NCI-H774 (cell line): ENCODE results near the gene FAM210A.
"Not testable (repeated sequence)": the region's sequence is repeated elsewhere in the genome, so short reads cannot be mapped to it uniquely, and the experiment has no call there.

Experiments used
- DNase-seq: peaks from one replicate; lab custom pipeline; 2025; lab: John Stamatoyannopoulos, UW

FAM210A gene, protein sequence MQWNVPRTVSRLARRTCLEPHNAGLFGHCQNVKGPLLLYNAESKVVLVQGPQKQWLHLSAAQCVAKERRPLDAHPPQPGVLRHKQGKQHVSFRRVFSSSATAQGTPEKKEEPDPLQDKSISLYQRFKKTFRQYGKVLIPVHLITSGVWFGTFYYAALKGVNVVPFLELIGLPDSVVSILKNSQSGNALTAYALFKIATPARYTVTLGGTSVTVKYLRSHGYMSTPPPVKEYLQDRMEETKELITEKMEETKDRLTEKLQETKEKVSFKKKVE

DNA sequence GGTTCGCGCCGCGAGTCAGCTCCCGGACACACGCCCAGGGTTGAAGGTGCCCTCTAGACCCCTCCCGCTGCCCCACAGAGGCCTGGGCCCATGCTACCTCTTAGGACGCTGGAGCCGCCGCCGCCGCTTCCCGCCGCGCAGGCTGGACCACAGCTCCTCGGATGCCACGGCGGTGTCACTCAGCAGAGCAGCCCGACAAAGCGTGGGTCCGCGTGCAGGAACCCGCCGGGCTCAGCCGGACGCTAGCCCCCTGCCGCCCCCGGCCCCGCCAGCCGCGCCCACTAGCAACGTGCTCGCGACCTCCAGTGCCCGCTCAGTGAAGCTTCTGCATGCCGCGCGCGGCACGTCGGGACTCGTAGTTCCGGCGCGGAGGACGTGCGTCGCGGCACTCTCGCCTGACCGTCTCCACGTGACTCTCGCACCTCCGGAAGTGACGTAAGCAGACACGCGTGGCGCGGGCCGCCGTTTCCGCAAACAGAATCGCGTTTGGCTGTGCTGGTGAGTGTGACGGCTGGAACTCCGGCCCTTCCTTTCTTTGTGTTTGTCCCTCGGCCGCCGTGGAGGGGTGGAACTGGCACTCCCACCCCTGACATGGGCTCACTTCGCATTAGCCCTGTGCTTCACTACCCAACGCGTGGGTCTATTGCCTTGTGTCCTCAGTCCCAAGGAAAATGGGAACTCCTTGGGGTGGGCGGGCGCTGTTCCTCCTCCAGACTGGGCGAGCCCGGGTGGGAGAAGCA lies at the start of gene FAM210A, which contains the start of gene RNMT:
TSS of gene FAM210A (minus strand) at position 327 of the 740 bp plus-strand sequence. CDS start 44,481 bp downstream, outside the sequence.
TSS of gene RNMT (plus strand) at position 442 of the 740 bp plus-strand sequence. CDS start 4,845 bp downstream, outside the sequence.
- DNase-seq, result peak; percentile 92

DNA sequence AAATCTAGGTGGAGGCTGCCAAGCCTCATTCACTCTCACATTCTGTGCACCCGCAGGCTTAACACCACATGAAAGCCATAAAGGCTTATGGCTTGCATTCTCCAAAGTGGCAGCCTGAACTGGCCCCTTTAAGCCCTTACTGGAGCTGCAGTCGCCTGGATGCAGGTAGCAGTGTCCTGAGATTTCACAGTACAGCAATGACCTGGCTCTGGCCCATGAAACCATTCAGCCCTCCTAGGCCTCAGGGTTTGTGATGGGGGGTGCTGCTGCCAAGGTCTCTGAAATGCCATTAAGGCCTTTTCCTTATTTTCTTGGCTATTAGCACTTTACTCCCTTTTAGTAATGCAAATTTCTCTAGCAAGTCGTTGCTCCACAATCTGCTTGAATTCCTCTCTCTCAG lies 48.7 kb upstream of the FAM210A start:
- no peak for DNase-seq

DNA sequence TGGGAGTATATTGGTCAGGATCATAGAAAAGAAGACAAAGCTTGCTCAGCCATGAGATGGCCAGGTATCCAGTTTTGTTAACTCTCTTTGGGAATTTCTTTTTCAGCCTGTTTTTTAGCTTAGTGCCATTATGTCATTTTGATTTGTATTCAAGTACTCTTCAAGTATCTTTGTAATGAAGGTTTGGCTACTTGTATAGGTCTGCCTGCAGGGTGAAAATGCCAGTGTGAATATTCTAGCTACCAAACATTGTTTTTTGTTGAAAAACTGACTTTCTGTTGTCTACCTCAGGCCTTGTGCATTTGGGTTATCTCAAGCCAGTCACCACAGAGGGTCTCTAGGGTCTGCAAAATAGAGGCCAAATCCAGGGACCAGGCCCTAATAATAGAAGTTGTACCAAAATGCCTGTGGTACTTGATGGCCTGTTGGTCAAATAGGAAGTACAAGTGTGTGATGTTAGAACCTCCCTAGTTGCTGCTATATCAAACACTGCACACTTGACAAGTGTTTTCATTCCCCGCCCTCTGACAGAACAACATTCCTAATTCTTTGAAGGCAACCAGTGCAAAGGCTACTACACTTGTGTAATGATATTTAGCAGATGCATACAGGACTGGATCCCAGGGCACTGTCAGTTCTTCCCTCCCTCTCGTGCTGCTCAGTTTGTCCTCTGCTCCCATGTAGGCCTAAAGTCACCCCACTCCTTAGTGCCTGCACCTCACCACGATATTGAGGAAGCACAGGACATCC lies 36.5 kb upstream of the FAM210A start:
- no peak for DNase-seq

DNA sequence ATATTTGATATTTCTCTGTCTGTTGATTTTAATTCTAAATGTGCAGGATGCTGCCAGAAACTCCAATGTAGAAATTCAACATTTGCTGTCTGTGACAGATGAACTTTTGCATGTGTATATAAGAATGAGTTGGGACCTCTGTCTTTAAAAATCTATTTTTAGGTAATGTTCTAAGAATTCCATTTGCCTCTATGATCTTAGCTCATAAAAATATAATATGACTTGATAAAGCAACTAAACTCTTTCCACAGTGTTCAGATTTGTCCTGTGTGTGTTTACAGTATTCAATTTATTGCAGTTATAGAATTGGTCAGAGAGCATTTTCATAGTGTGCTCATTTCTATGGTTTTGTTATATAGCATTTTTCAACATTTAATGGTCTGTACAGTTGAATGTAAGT lies 33.7 kb upstream of the FAM210A start:
- no peak for DNase-seq

- DNase-seq, result no peak
Measured at GRCh38 chr18:13758622-13759021, 32.3 kb upstream of the FAM210A start.

DNA sequence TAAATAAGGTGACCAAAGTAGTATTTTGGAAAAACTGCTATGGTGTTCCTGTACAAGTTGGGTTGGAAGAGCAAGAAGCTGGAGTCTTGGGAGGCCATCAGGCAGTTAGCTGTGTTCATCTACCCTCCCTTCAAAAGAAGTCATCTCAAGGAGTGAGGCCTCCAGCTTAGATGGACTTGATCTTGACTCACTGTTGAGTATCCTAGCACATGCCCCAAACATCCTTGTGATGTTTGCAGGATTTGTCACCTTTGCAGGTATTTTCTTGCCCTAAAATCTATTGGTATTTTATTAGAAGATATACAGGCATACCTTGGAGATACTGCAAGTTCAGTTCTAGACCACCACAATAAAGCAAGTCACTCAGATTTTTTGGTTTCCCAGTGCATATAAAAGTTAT lies 30.3 kb upstream of the FAM210A start:
- DNase-seq, result no peak

DNA sequence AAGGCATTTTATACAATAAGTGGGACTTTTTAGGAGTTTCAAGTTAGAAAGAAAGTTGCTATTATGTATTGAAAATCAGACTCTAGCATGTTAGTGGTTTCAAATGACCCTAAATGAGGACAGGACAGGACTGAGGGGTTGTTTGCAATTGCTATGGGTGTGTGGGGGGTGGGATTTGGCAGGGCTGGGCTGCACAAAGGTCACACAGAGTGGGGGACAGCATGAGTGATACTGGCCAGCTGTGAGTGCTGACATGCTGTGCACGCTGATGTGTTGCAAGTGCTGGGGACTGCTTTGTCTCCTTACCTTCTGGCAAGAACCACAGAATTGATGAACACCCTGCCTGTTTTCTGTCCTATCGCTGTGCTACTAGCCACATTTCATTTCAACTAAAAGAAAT lies 29.9 kb upstream of the FAM210A start:
- DNase-seq, result no peak

DNA sequence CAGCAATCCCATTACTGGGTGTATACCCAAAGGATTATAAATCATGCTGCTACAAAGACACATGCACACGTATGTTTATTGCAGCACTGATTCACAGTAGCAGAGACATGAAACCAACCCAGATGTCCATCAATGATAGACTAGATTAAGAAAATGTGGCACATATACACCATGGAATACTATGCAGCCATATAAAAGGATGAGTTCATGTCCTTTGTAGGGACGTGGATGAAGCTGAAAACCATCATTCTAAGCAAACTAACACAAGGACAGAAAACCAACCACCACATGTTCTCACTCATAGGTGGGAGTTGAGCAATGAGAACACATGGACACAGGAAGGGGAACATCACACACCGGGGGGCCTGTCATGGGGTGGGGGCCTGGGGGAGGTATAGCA lies 25.2 kb upstream of the FAM210A start:
- DNase-seq, result not testable (repeated sequence)

GRCh38 chr18:13746633-13747032 lies 20.3 kb upstream of the FAM210A start:
- no peak for DNase-seq

DNA sequence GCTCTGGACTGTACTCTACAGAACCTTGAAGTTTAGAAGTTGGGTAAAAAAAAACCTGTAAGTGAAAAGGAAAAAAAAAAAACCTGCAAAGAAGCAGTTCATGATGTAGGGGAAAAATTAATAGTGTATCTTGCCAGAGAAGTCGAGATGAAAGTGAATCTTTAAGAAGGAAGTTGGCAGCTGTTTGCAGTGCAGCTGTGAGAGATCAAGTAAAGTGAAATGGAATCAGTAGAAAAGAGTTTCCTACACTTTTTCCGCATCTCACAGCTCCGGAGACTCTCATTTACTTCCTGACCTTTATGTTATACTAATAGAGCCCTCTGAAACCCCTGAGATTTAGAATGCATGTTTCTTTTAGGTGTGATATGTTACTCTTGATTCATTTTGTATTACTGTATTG lies 19.3 kb upstream of the FAM210A start:
- DNase-seq, result no peak

GRCh38 chr18:13735681-13736080 lies 9.3 kb upstream of the FAM210A start:
- DNase-seq, result no peak

- DNase-seq, result no peak
Measured at GRCh38 chr18:13730481-13730880, 4.1 kb upstream of the FAM210A start.

DNA sequence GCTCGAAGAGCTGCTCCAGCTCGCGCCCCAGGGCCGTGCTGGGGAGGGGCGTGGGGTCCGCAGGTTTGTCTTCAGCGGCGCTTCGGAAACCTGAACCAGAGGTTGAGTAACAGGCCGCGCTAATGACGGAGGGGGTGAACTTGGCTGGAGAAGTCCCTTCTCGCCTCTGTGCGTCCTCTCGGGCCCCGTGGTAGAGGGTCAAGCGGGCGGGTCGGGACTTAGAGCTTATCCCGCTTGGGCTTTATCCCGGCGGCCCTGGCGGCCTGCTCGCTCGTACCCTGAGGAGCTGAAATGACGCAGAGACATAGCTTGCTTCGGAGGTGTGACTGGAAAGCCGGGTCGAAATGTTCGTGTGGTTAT lies 594 bp upstream of the FAM210A start:
- no peak for DNase-seq

DNA sequence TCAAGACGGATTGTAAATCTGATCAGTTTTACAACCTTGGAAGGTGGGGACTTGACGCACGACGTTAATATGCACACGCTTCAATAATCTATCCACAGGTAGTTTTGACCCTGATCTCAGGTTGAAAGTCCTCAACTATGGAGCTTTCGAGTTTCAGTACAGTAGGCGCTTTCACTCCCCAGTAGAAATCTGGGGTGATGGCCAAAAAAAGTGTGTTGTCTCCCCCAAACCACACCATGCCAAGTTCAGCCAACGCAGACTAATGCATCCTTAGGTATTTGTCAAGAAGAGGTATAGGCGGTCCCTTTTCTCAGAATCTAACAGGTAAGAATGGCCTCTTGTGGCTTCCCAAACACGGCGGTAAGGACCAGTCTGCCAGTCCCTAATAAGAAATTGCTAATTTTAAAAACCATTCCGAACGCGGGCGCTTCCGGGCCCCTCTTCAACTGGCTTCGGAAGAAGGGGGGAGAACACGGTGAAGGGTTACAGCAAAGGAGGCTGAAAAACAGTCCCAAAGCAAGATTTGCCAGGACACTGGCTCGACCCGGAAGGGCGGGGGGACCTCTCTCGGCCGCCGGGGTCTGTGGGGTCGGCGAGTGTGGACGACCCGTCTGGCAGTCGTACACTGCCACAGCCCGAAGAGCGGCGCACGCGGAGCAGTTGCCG lies 659 bp downstream of the FAM210A start:
- DNase-seq, result no peak

GRCh38 chr18:13720847-13721246 lies 5.5 kb downstream of the FAM210A start:
- no peak for DNase-seq

- no peak for DNase-seq
Measured at GRCh38 chr18:13720123-13720522, 6.2 kb downstream of the FAM210A start.

DNA sequence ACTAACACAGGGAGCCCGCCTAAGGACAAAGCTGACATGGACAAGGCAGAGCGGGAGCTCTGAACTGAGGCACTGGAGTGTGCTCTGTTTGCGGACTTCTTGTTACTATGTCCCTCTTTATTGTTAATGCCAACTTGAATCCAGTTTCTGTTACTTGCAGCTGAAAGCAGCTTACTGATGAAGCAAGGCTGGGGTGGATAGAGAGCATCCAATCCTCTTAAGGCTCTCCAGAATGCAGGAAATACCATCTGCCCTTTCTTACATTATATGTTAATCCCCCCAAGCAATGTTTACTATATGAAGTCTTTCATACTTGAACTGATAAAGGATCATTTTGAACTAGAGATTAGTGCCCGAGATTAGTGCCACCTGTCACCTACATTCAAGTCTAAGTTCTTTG lies 9.4 kb downstream of the FAM210A start:
- DNase-seq, result no peak

DNA sequence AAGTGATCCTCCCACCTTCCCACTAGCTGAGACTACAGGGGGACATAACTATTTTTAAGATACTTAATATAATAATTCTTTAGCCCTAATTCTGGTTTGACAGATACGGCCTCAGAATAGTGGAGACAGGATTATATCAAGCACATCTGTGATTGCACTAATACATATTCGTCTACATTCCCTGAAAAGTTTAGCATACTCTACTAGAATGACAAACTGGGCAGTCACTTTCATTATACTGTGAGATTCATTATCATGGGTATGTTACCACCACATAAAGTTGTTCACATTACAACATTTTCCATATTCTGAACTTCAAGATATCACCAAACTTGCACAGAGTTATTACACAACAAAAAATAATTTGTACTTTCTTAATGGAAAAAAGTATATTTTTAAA lies 11.0 kb downstream of the FAM210A start:
- DNase-seq, result no peak

DNA sequence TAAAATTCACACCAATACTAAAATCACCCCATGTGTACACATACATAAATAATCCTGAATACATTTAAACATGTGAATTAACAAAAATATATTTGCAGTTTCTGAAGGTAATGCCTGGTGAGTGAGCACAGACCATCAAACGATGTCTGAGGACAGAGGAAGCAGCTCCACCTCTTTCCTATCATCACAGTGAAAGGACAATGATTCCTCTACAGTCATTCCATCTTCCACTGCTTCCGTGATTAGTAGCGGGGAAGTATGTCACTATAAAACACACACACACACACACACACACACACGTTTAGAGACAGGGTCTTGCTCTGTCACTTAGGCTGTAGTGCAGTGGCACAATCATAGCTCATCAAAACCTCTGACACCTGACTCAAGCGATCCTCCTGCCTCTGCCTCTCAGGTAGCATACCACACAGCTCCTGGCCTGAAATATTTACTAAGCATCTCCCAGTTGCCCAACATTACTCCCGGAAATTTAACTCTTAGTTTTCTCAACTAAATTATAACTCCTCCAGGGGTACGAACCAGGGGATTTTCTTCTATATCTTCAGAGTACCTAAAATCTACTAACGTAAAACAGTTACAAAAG lies 12.8 kb downstream of the FAM210A start:
- DNase-seq, result no peak

GRCh38 chr18:13712400-13713131 lies 13.8 kb downstream of the FAM210A start:
- DNase-seq, result no peak

DNA sequence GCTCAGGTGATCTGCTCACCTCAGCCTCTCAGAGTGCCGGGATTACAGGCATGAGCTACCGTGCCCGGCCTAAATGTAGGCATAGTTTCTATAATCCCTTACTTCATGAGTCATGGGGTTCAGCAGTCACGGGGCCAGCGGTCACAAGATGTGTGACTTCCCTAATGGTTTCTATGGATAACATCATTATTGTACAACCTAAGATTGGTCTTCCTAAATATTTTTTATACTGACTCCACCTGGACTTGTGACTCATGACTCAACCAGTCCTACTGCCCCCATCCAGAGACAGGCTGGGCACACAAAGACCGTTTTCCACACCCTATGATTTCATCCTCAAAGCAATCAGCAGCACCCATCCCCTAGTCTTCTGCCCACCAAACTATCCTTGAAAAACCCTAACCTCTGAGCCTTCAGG lies 15.9 kb downstream of the FAM210A start:
- no peak for DNase-seq
